NCI-H1092 treated with DMSO at 0.1 percent for 48 hours (cell line): ENCODE results near the gene RNPS1.
A peak's percentile ranks its signal among the peaks of the same experiment; 100 is the strongest.

Experiments
- DNase-seq: peaks from one replicate; lab custom pipeline; 2025; lab: John Stamatoyannopoulos, UW

Gene RNPS1

DNA sequence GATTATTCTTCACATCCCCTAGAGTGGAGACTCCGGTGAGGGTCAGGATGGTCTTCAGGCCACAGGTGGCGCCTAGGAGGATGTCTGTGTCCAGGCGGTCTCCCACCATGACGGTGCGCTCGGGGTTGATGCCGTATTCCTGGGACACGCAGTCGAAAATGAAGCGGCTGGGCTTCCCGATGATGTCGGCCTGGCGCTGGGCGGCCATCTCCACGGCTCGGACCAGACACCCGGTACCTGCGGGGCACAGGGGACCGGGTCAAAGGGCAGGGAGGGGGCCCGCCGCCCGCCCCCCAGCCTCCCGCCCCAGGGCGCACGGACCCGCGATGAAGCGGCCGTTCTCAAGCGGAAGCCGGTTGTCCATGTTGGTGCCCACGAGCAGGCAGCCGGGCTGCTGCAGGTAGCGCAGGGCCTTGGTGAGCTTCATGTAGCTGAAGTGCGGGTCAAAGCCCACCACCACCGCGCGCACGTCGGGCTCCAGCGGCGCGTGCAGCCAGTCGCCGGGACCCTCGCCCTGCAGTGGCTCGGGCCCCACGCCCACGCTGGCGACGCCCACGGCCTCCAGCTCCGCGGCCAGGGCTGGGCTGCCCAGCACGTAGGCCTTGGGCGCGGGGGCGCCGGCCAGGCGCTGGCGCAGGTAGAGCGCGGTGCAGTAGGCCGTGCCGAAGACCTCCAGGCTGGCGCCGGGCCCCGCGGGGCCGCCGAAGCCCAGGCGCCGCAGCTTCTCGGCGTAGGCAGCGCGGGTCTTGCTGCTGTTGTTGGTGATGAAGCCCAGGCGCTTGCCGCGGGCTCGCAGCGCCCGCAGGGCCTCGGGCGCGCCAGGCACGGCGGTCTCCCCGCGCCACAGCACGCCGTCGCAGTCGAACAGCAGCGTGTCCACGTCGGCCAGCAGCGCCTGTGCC, 53.9 kb downstream of the RNPS1 start:
- no peak for DNase-seq

- no peak for DNase-seq
These were observed 55.3 kb downstream of the RNPS1 start for GRCh38 chr16:2212362-2213324.

GRCh38 chr16:2211923-2212347, 56.0 kb downstream of the RNPS1 start:
- no peak for DNase-seq

DNA sequence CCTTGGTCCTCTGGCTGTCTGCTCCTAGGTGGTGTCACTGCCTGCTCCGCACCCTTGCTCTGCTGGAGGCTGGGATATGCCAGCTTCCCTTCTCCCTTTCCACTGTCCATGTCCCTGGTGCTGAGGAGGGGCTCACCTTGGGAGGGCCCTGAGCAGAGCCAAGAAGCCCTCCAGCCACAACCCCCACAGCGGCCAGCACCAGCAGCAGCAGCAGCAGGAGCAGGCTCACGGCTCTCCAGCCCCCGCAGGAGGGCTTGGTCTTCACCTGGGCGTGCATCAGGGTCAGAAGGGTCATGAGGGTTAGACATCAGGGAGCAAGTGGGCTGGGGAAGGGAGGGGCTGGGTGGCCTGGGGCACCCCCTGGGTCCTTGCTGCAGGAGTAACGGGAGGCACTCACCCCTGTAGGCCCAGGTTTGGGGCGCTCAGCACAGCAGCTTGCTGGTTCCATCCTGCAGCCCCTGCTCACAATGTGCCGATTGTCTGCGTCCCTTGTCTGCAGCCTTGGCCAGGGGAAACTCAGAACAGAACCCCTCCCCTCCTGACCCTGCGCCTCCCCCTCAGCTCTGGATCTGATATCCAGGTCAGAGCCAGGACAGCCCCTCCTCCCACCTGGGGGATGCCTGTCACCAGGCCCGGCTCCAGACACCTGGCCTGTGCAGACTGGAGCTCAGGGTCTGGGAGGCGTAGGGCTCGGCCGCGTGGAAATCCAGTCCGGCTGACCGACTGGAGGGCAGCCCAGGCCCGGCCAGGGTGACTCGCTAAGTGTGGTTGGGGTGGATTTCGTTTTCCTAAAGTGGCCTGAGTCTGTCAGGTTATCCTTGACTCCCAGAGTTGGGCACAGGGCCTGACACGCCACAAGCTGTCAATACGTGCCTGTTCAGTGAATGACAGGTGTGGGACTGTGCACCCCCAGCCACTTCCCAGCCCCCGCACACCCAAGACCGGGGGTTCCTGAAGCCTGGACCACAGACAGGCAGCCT, 57.2 kb downstream of the RNPS1 start, which contains the start of gene BRICD5:
TSS of gene BRICD5 (minus strand) at position 478 of the 980 bp plus-strand sequence. CDS start at position 448, 30 bp downstream.
- DNase-seq = no peak

DNA sequence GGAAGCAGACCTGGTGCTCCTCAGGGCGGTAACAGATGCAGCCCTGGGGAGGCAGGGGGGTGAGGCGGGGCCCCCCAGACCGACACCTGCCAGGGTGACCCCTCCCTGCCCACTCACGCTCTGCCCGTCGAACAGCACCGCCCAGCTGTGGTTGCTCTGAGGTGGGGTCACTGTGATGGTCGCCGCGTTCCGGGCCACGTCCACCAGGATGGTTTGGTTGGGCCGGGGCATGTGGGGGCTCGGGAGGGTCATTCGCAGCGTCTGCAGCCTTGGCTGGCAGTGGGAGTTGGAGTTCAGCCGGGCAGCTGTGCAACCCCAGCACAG, 58.0 kb downstream of the RNPS1 start:
- no peak for DNase-seq

DNA sequence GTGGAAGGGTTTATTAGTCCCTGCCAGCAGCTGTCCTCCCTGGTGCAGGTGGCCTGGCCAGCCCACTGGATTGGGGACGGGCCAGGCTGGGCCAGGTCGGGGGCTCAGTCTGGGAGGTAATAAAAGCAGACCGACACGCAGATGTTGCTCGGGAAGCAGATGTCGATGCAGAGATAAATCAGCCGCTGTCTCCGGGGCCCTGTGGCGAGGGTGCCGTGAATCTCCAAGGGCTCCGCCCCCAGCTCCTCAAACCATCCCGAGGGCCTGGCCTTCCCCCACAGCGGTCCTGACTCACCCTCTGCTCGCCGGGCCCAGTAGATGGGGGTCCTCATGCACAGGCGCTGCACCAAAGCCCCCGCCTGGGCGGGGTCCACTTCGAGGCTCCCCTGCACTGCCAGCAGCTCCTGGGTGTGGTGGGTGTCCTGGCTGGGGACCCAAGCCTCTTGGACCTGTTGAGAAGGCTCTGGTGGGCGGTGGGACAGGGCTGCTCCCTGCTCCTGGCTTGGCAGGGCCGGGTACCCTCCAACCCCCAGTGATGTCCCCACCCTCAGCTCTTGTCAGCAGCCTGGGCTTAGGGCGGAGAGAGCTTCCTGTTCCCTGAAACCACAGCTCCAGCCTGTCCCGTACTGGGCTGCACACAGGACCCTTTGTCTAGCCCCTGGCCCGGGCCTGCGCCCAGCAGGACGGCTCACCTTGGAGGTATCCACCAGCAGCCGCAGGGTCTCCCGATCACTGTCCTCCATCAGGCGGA, 58.5 kb downstream of the RNPS1 start:
- DNase-seq = no peak

GRCh38 chr16:2208772-2209171, 59.2 kb downstream of the RNPS1 start:
- no peak for DNase-seq

- DNase-seq = peak; percentile 73
These were observed 59.6 kb downstream of the RNPS1 start for GRCh38 chr16:2208308-2208707.

- DNase-seq = no peak
These were observed 60.1 kb downstream of the RNPS1 start for GRCh38 chr16:2207872-2208271.

- no peak for DNase-seq
These were observed 61.0 kb downstream of the RNPS1 start for GRCh38 chr16:2206780-2207433.

- DNase-seq = no peak
These were observed 61.5 kb downstream of the RNPS1 start for GRCh38 chr16:2206420-2206779.

DNA sequence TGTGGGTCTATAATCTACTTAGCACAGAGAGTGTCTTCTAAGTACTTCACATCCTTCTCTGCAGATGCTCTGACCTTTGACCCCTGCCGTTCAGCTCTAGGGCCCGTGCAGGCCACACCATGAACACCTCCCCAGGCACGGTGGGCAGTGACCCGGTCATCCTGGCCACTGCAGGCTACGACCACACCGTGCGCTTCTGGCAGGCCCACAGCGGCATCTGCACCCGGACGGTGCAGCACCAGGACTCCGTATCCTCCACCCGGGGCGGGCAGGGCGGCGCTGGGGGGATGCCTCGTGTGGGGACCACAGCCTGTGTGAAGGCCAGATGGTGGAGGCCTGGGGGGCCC, 62.0 kb downstream of the RNPS1 start:
- DNase-seq = no peak

- DNase-seq = peak; percentile 90
These were observed 62.6 kb downstream of the RNPS1 start, which contains the start of gene MLST8 for GRCh38 chr16:2205104-2205966. Gene MLST8, plus strand, starts transcription at chr16:2205454. Its CDS starts 632 bp downstream, at chr16:2206086.

DNA sequence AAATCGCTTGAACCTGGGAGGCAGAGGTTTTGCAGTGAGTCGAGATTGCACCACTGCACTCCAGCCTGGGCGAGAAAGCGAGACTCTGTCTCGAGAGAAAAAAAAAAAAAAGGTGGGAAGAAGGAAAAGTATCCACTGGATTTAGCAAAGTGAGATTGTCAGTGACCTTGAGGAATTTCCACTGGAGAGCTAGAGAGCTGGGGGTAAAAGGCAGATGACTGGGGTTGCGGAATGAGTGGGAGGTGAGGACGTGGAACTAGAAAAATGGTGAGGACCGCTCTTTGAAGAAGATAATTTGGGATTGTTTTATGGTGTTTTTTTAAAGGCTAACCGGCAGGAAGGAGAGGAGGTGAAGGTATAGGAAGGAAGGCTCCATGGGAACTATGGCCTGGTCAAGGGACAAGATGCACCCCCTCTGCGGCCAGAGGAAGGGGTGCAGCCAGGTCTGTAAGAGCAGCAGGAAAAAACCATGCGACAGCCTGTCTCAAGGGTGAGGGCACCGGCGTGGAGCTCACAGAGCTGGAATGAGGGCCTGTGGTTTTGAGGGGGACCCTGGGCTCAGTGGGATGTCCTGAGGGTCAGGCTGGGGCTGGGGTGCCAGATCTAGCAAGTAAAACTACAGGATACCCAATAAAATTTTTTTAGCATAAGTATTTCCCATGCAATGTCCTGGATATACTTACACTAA, 63.4 kb downstream of the RNPS1 start:
- DNase-seq = no peak
